Measurements from ENCODE around the gene PATJ. TPM values are rescaled to one million over a fixed set of nuclear protein-coding genes. Genes with fewer than 3 reads are reported as not detected.
"Not testable (repeated sequence)": the region's sequence is repeated elsewhere in the genome, so short reads cannot be mapped to it uniquely, and the experiment has no call there.

PATJ gene
- 10 to 100 TPM; 47.8 to 64.5 TPM for total RNA-seq

GRCh38 chr1:61741711-61742619 lies at the start of gene PATJ:
TSS of gene PATJ (plus strand) at chr1:61742480. CDS start at chr1:61762893, 20,413 bp downstream.
- Histone ChIP-seq H3K36me3 (no peaks in the 10 kb centered on the region), H3K27me3 (replicated peaks; ENCODE audit: insufficient read depth) (no peaks in the 10 kb centered on the region), H3K4me1 (ENCODE audit: control insufficient read depth in 1 of 2, low read depth in 2 of 2) (peaks cover 18 to 38% of the 10 kb centered on the region in 2 donors), H3K27ac (peak within 1 kb of the TSS; percentile 92 to 99), H3K4me3 (peak within 1 kb of the TSS; percentile 78), H3K9me3 (no peaks in the 10 kb centered on the region)
- ATAC-seq (ENCODE audit: insufficient number of reproducible peaks, low FRiP score, low read depth) = peak; percentile 27
- TF ChIP-seq CTCF (IDR thresholded peaks at IDR 0.05) = no peak
- DNase-seq (ENCODE audit: low spot score) = no peak

- Histone ChIP-seq H3K9me3 (no peaks in the 10 kb centered on the region), H3K4me3 (no peak overlapping the region), H3K4me1 (ENCODE audit: control insufficient read depth in 1 of 2, low read depth in 2 of 2) (no peaks in the 10 kb centered on the region), H3K36me3 (peaks cover 16% of the 10 kb centered on the region), H3K27ac (peak overlapping the region in 1 of 2 donors; percentile 4), H3K27me3 (replicated peaks; ENCODE audit: insufficient read depth) (no peaks in the 10 kb centered on the region)
- DNase-seq (ENCODE audit: low spot score) (no peak), ATAC-seq (ENCODE audit: insufficient number of reproducible peaks, low FRiP score, low read depth) (no peak)
- no peak for TF ChIP-seq CTCF (IDR thresholded peaks at IDR 0.05)
Measured at GRCh38 chr1:61699911-61700851, 42.1 kb upstream of the PATJ start.

GRCh38 chr1:61708953-61709907 lies 33.0 kb upstream of the PATJ start:
- TF ChIP-seq CTCF (IDR thresholded peaks at IDR 0.05) = no peak
- Histone ChIP-seq H3K36me3 (peaks cover 10% of the 10 kb centered on the region), H3K27ac (peak overlapping the region; percentile 30 to 56), H3K27me3 (replicated peaks; ENCODE audit: insufficient read depth) (no peaks in the 10 kb centered on the region), H3K4me3 (peak overlapping the region; percentile 15), H3K4me1 (ENCODE audit: control insufficient read depth in 1 of 2, low read depth in 2 of 2) (peaks cover 23 to 30% of the 10 kb centered on the region in 2 donors), H3K9me3 (no peaks in the 10 kb centered on the region)
- no peak for DNase-seq (ENCODE audit: low spot score)
- ATAC-seq (ENCODE audit: insufficient number of reproducible peaks, low FRiP score, low read depth) = no peak

GRCh38 chr1:61709908-61710289 lies 32.4 kb upstream of the PATJ start:
- Histone ChIP-seq H3K4me3 (no peak overlapping the region), H3K27me3 (replicated peaks; ENCODE audit: insufficient read depth) (no peaks in the 10 kb centered on the region), H3K27ac (peak overlapping the region in 1 of 2 donors; percentile 56), H3K4me1 (ENCODE audit: control insufficient read depth in 1 of 2, low read depth in 2 of 2) (peaks cover 23 to 30% of the 10 kb centered on the region in 2 donors), H3K9me3 (no peaks in the 10 kb centered on the region), H3K36me3 (peaks cover 10% of the 10 kb centered on the region)
- DNase-seq (ENCODE audit: low spot score) (no peak), ATAC-seq (ENCODE audit: insufficient number of reproducible peaks, low FRiP score, low read depth) (no peak)
- TF ChIP-seq CTCF (IDR thresholded peaks at IDR 0.05) = no peak

GRCh38 chr1:61711257-61711656 lies 31.0 kb upstream of the PATJ start:
- not testable (repeated sequence) for ATAC-seq (ENCODE audit: insufficient number of reproducible peaks, low FRiP score, low read depth); H3K27ac ChIP-seq; H3K27me3 ChIP-seq (replicated peaks; ENCODE audit: insufficient read depth); H3K36me3 ChIP-seq; H3K4me3 ChIP-seq; DNase-seq (ENCODE audit: low spot score); H3K9me3 ChIP-seq
- peaks cover 23 to 30% of the 10 kb centered on the region in 2 donors for H3K4me1 ChIP-seq (ENCODE audit: control insufficient read depth in 1 of 2, low read depth in 2 of 2)

All from thoracic aorta (tissue), 2 donors.